AG04450 (cell line): ENCODE measurements around the gene PLEKHJ1. TPM values are rescaled to one million over a fixed set of nuclear protein-coding genes. Genes with fewer than 3 reads are reported as not detected.
A peak's percentile ranks its signal among the peaks of the same experiment; 100 is the strongest.
"Not testable (repeated sequence)": the region's sequence is repeated elsewhere in the genome, so short reads cannot be mapped to it uniquely, and the experiment has no call there.

ENCODE experiments used
- CTCF ChIA-PET: fragments of 300-600, 350-600 bp; formaldehyde crosslinking; extraction: SDS; loops from one replicate; lab custom pipeline; 2022; ENCODE audit warnings: antibody characterized with exemption, inconsistent platforms; lab: Charles Lee
- POLR2A ChIA-PET: fragments of 350-600 bp; formaldehyde crosslinking; extraction: SDS; loops from one replicate; lab custom pipeline; 2021; ENCODE audit warnings: antibody characterized with exemption, inconsistent platforms; lab: Yijun Ruan, JAX
- DNase-seq: peaks from one replicate; pipeline ENCODE4 v3.0.0-alpha.2; 2011; ENCODE audit warnings: low read depth, low spot score
- H3K27ac ChIP-seq: one replicate; pipeline ENCODE4 v1.5.1; 2012; ENCODE audit warnings: low read depth, low read length, control low read depth
- H3K27me3 ChIP-seq: one replicate; pipeline ENCODE4 v1.6.0; 2012; ENCODE audit warnings: low read length; ENCODE audit not compliant: control insufficient read depth, insufficient read depth
- H3K4me3 ChIP-seq: 2 replicates; pipeline ENCODE4 v1.5.1; 2011; ENCODE audit warnings: mild to moderate bottlenecking, low read depth, low read length, control low read depth
- H3K9me3 ChIP-seq: 2 replicates; pipeline ENCODE4 v1.5.1; 2012; ENCODE audit warnings: low read length; ENCODE audit not compliant: control insufficient read depth, insufficient read depth
- CTCF ChIP-seq: IDR thresholded peaks from 2 replicates; pipeline ENCODE4 v1.5.1; 2011; ENCODE audit warnings: low read depth, low read length, control low read depth, inconsistent platforms
- polyA plus RNA-seq: library from polyadenylated mRNA; depleted of rRNA; stranded (reverse); fragments of >200 nt; gene quantifications from 2 replicates; pipeline ENCODE4 v1.2.3, GENCODE V29; 2011

Gene PLEKHJ1
- polyA plus RNA-seq, 1 experiment, result 38.7 TPM

GRCh38 chr19:2201473-2202148 lies 34.5 kb downstream of the PLEKHJ1 start:
- CTCF ChIA-PET, result no interaction called here
- H3K4me3 ChIP-seq, result no peak overlapping the region
- no peak for TF ChIP-seq CTCF
- DNase-seq, result no peak
- H3K9me3 ChIP-seq, result peaks cover 11% of the 10 kb centered on the region; the same call in 1 of the 2 replicates
- POLR2A ChIA-PET, result interaction anchor here (0.5 kb wide), 1 partner anchor 259 kb away, joined by 4 read pairs; no protein-coding TSS in a partner anchor
- H3K27ac ChIP-seq, result no peak overlapping the region
- H3K27me3 ChIP-seq, result no peaks in the 10 kb centered on the region

- DNase-seq, POLR2A ChIA-PET, CTCF ChIA-PET, H3K4me3 ChIP-seq, H3K27ac ChIP-seq, H3K27me3 ChIP-seq: not testable (repeated sequence)
- H3K9me3 ChIP-seq, result peaks cover 11% of the 10 kb centered on the region; the same call in 1 of the 2 replicates
Measured at GRCh38 chr19:2200624-2201294, 35.4 kb downstream of the PLEKHJ1 start.

- CTCF ChIA-PET, result interaction anchor here (0.8 to 0.9 kb wide), 2 partner anchors 42 to 45 kb away, joined by 3 to 4 read pairs; no protein-coding TSS in a partner anchor
Measured at GRCh38 chr19:2199861-2200623, 36.1 kb downstream of the PLEKHJ1 start.

GRCh38 chr19:2199215-2199614 lies 36.9 kb downstream of the PLEKHJ1 start:
- TF ChIP-seq CTCF, result peak; percentile 24; the same call in 1 of the 2 replicates
- POLR2A ChIA-PET, result no interaction called here
- Histone ChIP-seq H3K27ac (no peak overlapping the region), H3K27me3 (no peaks in the 10 kb centered on the region), H3K9me3 (peaks cover 11% of the 10 kb centered on the region; the same call in 1 of the 2 replicates), H3K4me3 (no peak overlapping the region)
- DNase-seq, result no peak
- CTCF ChIA-PET, result interaction anchor here (0.8 to 0.9 kb wide), 2 partner anchors 42 to 44 kb away, joined by 3 to 4 read pairs; no protein-coding TSS in a partner anchor

More at GRCh38 chr19:2199861-2200623, 36.1 kb downstream of the PLEKHJ1 start:
- POLR2A ChIA-PET, result no interaction called here
- DNase-seq, result no peak
- TF ChIP-seq CTCF, result no peak
- no peak overlapping the region for H3K4me3 ChIP-seq
- no peak overlapping the region for H3K27ac ChIP-seq
- no peaks in the 10 kb centered on the region for H3K27me3 ChIP-seq
- H3K9me3 ChIP-seq, result peaks cover 11% of the 10 kb centered on the region; the same call in 1 of the 2 replicates

- no peak for TF ChIP-seq CTCF
- Histone ChIP-seq H3K27ac (no peak overlapping the region), H3K9me3 (peaks cover 11% of the 10 kb centered on the region; the same call in 1 of the 2 replicates), H3K4me3 (no peak overlapping the region), H3K27me3 (no peaks in the 10 kb centered on the region)
- DNase-seq, result no peak
- CTCF ChIA-PET, result no interaction called here
- POLR2A ChIA-PET, result no interaction called here
Measured at GRCh38 chr19:2198317-2198716, 37.8 kb downstream of the PLEKHJ1 start.
